Activated naive CD4-positive, alpha-beta T cell treated with anti-CD3 and anti-CD28 coated beads for 36 hours (primary cell): Measurements from ENCODE around the gene GMCL1. TPM values are rescaled to one million over a fixed set of nuclear protein-coding genes. Genes with fewer than 3 reads are reported as not detected.

Experiments
- CTCF ChIA-PET: fragments of 350-600 bp; sonication (Branson Sonifier 250); formaldehyde crosslinking; loops from one replicate; lab custom pipeline; 2021; ENCODE audit warnings: antibody characterized with exemption; lab: Charles Lee
- DNase-seq: peaks from one replicate; pipeline ENCODE4 v3.0.0-alpha.2; 2020
- H3K27ac Mint-ChIP-seq: one replicate; pipeline ENCODE4 v1.8.0; 2021; ENCODE audit warnings: mild to moderate bottlenecking, mixed read lengths
- H3K27me3 Mint-ChIP-seq: one replicate; pipeline ENCODE4 v1.8.0; 2021; ENCODE audit warnings: low read depth, mixed read lengths
- H3K36me3 Mint-ChIP-seq: one replicate; pipeline ENCODE4 v1.8.0; 2021; ENCODE audit warnings: low read depth, mixed read lengths
- H3K4me1 Mint-ChIP-seq: one replicate; pipeline ENCODE4 v1.8.0; 2021; ENCODE audit warnings: low read depth, mixed read lengths
- H3K4me3 Mint-ChIP-seq: one replicate; pipeline ENCODE4 v1.8.0; 2021; ENCODE audit warnings: mild to moderate bottlenecking, moderate library complexity, mixed read lengths
- H3K9me3 Mint-ChIP-seq: one replicate; pipeline ENCODE4 v1.8.0; 2021; ENCODE audit warnings: mixed read lengths
- intact Hi-C: fragments of 100-400 bp; cut with micrococcal nuclease; formaldehyde crosslinking; loops from one replicate; pipeline ENCODE4 v1.15.1; 2023
- total RNA-seq, 2 experiments: library from RNA; stranded (reverse); gene quantifications; one replicate each; pipeline ENCODE4 v1.2.3, GENCODE V29; 2021

Gene GMCL1
- total RNA-seq, 2 experiments from 2014 or later = 15.9 to 19.4 TPM

- Mint-ChIP-seq H3K4me1 (peaks cover 36% of the 10 kb centered on the region), H3K27ac (no peak overlapping the region), H3K9me3 (no peaks in the 10 kb centered on the region), H3K4me3 (peak overlapping the region; percentile 71), H3K27me3 (no peaks in the 10 kb centered on the region), H3K36me3 (peaks cover 1% of the 10 kb centered on the region)
- DNase-seq = no peak
- intact Hi-C loops = no loop called here
- CTCF ChIA-PET = interaction anchor here (0.6 to 6.7 kb wide), 4 partner anchors 99 to 226 kb away, joined by 3 to 80 read pairs (median 25); no protein-coding TSS in a partner anchor
Observed at GRCh38 chr2:69916106-69916505, 86.6 kb downstream of the GMCL1 start.

GRCh38 chr2:69917852-69918251 is 88.4 kb downstream of the GMCL1 start:
- CTCF ChIA-PET = interaction anchor here (0.6 kb wide), 1 partner anchor 151 kb away, joined by 3 read pairs; no protein-coding TSS in a partner anchor
- Mint-ChIP-seq H3K4me1 (peaks cover 32% of the 10 kb centered on the region), H3K9me3 (no peaks in the 10 kb centered on the region), H3K4me3 (no peak overlapping the region), H3K27me3 (no peaks in the 10 kb centered on the region), H3K36me3 (peaks cover 3% of the 10 kb centered on the region), H3K27ac (no peak overlapping the region)
- no peak for DNase-seq
- intact Hi-C loops = no loop called here

GRCh38 chr2:69918401-69918800 is 88.9 kb downstream of the GMCL1 start:
- CTCF ChIA-PET = interaction anchor here (0.6 kb wide), 1 partner anchor 150 kb away, joined by 3 read pairs; no protein-coding TSS in a partner anchor
- Mint-ChIP-seq H3K27me3 (no peaks in the 10 kb centered on the region), H3K9me3 (no peaks in the 10 kb centered on the region), H3K4me1 (peaks cover 32% of the 10 kb centered on the region), H3K27ac (no peak overlapping the region), H3K36me3 (peaks cover 3% of the 10 kb centered on the region), H3K4me3 (no peak overlapping the region)
- intact Hi-C loops = no loop called here
- DNase-seq = no peak

- no peaks in the 10 kb centered on the region for H3K27me3 Mint-ChIP-seq
- peaks cover 23% of the 10 kb centered on the region for H3K4me1 Mint-ChIP-seq
- H3K9me3 Mint-ChIP-seq = no peaks in the 10 kb centered on the region
- H3K36me3 Mint-ChIP-seq = peaks cover 3% of the 10 kb centered on the region
- CTCF ChIA-PET = interaction anchor here (0.6 to 1.6 kb wide), 2 partner anchors 11 to 151 kb away, joined by 4 to 6 read pairs; no protein-coding TSS in a partner anchor
- H3K27ac Mint-ChIP-seq = no peak overlapping the region
- H3K4me3 Mint-ChIP-seq = no peak overlapping the region
- DNase-seq = no peak
- intact Hi-C loops = no loop called here
Observed at GRCh38 chr2:69923116-69923515, 93.7 kb downstream of the GMCL1 start.

GRCh38 chr2:69926849-69927515 is 97.5 kb downstream of the GMCL1 start:
- H3K27ac Mint-ChIP-seq = no peak overlapping the region
- CTCF ChIA-PET = no interaction called here
- intact Hi-C loops = no loop called here
- no peak for DNase-seq
- no peaks in the 10 kb centered on the region for H3K9me3 Mint-ChIP-seq
- peaks cover 2% of the 10 kb centered on the region for H3K36me3 Mint-ChIP-seq
- no peaks in the 10 kb centered on the region for H3K27me3 Mint-ChIP-seq
- H3K4me1 Mint-ChIP-seq = peaks cover 25% of the 10 kb centered on the region
- H3K4me3 Mint-ChIP-seq = no peak overlapping the region

Other genes starting within 250 kb of the GMCL1 start
- 10 to 100 TPM; 77.4 to 79.5 TPM for gene AAK1, start 185.9 kb upstream of the GMCL1 start, total RNA-seq
- gene ANXA4, start 87.5 kb upstream of the GMCL1 start, total RNA-seq = 10 to 100 TPM; 21.4 to 23.9 TPM
- gene SNRNP27, start 64.3 kb downstream of the GMCL1 start, total RNA-seq = 10 to 100 TPM; 56.7 to 64.6 TPM
- gene MXD1, start 85.4 kb downstream of the GMCL1 start, total RNA-seq = 1 to 10 TPM; 7.6 to 9.6 TPM
- gene ASPRV1, start 132.0 kb downstream of the GMCL1 start, total RNA-seq = under 1 TPM; 0.41 to 0.59 TPM